ENCODE results near the gene HIVEP2.

- TF ChIP-seq EP300 (IDR thresholded peaks at IDR 0.05), result no peak
- TF ChIP-seq, protein P1, sequence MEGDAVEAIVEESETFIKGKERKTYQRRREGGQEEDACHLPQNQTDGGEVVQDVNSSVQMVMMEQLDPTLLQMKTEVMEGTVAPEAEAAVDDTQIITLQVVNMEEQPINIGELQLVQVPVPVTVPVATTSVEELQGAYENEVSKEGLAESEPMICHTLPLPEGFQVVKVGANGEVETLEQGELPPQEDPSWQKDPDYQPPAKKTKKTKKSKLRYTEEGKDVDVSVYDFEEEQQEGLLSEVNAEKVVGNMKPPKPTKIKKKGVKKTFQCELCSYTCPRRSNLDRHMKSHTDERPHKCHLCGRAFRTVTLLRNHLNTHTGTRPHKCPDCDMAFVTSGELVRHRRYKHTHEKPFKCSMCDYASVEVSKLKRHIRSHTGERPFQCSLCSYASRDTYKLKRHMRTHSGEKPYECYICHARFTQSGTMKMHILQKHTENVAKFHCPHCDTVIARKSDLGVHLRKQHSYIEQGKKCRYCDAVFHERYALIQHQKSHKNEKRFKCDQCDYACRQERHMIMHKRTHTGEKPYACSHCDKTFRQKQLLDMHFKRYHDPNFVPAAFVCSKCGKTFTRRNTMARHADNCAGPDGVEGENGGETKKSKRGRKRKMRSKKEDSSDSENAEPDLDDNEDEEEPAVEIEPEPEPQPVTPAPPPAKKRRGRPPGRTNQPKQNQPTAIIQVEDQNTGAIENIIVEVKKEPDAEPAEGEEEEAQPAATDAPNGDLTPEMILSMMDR (IDR thresholded peaks at IDR 0.05), result no peak
- no peak for TF ChIP-seq POLR2A (IDR thresholded peaks at IDR 0.05)
Observed at GRCh38 chr6:142822383-142822782, 122.6 kb downstream of the HIVEP2 start.
